Vagina (tissue), 2 donors: ENCODE results near the gene TNNT2. TPM values are rescaled to one million over a fixed set of nuclear protein-coding genes. Genes with fewer than 3 reads are reported as not detected.

ENCODE experiments used
- DNase-seq, 2 donors: peaks; one replicate each; pipeline ENCODE4 v3.0.0-alpha.2; 2017; ENCODE audit errors: extremely low spot score in 2 of 2
- H3K27ac ChIP-seq: fragments of 200-600 bp; sonication (generic); one replicate; pipeline ENCODE4 v1.5.1; 2019
- H3K27me3 ChIP-seq: fragments of 200-600 bp; sonication (generic); one replicate; pipeline ENCODE4 v1.5.1; 2019
- H3K36me3 ChIP-seq, 2 donors: fragments of 200-600 bp; sonication (generic); one replicate each; pipeline ENCODE4 v1.5.1; 2017 to 2019
- H3K4me1 ChIP-seq: fragments of 200-600 bp; sonication (generic); one replicate; pipeline ENCODE4 v1.5.1; 2019
- H3K4me3 ChIP-seq, 2 donors: fragments of 200-600 bp; sonication (generic); 1 replicate in 1 of 2; 2 replicates in 1 of 2; pipeline ENCODE4 v1.5.1; 2016 to 2019
- H3K9me3 ChIP-seq: fragments of 200-600 bp; sonication (generic); one replicate; pipeline ENCODE4 v1.5.1; 2019
- CTCF ChIP-seq, 3 experiments: fragments of 450-650 bp in 2 of 3; fragments of 200-600 bp in 1 of 3; sonication (generic) in 1 of 3; IDR thresholded peaks; one replicate each; pipeline ENCODE4 v1.5.1; 2017 to 2019; ENCODE audit warnings: antibody characterized with exemption in 3 of 3, mild to moderate bottlenecking in 2 of 3, moderate library complexity in 2 of 3
- POLR2A ChIP-seq, 2 donors: fragments of 450-650 bp; IDR thresholded peaks; one replicate each; pipeline ENCODE4 v1.6.1; 2017; ENCODE audit warnings: antibody characterized with exemption in 2 of 2, mild to moderate bottlenecking in 2 of 2, moderate library complexity in 2 of 2
- POLR2AphosphoS5 ChIP-seq, 2 donors: sonication (generic); formaldehyde crosslinking; IDR thresholded peaks; one replicate each; pipeline ENCODE4 v1.9.0; 2017; ENCODE audit warnings: antibody characterized with exemption in 2 of 2, mild to moderate bottlenecking in 2 of 2, low read depth in 1 of 2; ENCODE audit not compliant: insufficient read depth in 1 of 2
- intact Hi-C: fragments of 100-400 bp; cut with DNase I; formaldehyde crosslinking; loops from one replicate; pipeline ENCODE4 v1.15.1; 2023
- total RNA-seq: library from RNA; depleted of rRNA; stranded (reverse); fragments of >200 nt; gene quantifications from one replicate; pipeline ENCODE4 v1.2.3, GENCODE V29; 2016

Gene TNNT2
- total RNA-seq, 1 donor from 2014 or later = 9.8 TPM

DNA sequence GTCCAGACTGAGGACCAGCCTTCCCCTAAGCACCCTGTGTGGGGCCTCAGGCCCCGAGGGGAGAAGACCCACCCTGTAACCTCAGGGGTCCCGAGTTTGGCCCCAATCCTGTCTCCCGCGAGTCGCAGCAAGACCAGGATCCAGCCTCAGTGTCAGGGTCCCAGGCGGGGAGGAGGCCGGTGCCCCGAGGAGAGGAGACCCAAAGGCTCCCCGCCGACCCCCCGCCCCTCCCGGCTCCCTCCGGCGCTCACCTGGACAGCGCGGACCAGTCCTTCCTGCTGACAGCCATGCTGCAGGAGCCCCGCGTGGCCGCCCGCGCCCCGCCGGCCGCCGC lies 21.5 kb upstream of the TNNT2 start, which contains the start of gene LAD1:
TSS of gene LAD1 (minus strand) at position 307 of the 334 bp plus-strand sequence. CDS start at position 289, 18 bp downstream.
- Histone ChIP-seq H3K4me1 (peaks cover 34% of the 10 kb centered on the region), H3K4me3 (peak within 1 kb of the TSS; percentile 35 to 46), H3K27me3 (no peaks in the 10 kb centered on the region), H3K36me3 (no peaks in the 10 kb centered on the region), H3K9me3 (no peaks in the 10 kb centered on the region), H3K27ac (peak within 1 kb of the TSS; percentile 80)
- DNase-seq = no peak
- intact Hi-C loops = no loop called here
- peak in 1 of 2 donors; percentile 18 for TF ChIP-seq POLR2AphosphoS5 (IDR thresholded peaks at IDR 0.05; ENCODE audit: insufficient read depth in 1 of 2, low read depth in 1 of 2)
- no peak for TF ChIP-seq CTCF (IDR thresholded peaks at IDR 0.05)

- H3K4me3 ChIP-seq = peak overlapping the region; percentile 35 to 46
- no peaks in the 10 kb centered on the region for H3K9me3 ChIP-seq
- no peaks in the 10 kb centered on the region for H3K27me3 ChIP-seq
- no peaks in the 10 kb centered on the region for H3K36me3 ChIP-seq
- peaks cover 32% of the 10 kb centered on the region for H3K4me1 ChIP-seq
- intact Hi-C loops = no loop called here
- TF ChIP-seq CTCF (IDR thresholded peaks at IDR 0.05) (no peak), POLR2A (IDR thresholded peaks at IDR 0.05) (no peak), POLR2AphosphoS5 (IDR thresholded peaks at IDR 0.05; ENCODE audit: insufficient read depth in 1 of 2, low read depth in 1 of 2) (no peak)
- DNase-seq = no peak
- peak overlapping the region; percentile 80 for H3K27ac ChIP-seq
These were observed 20.2 kb upstream of the TNNT2 start for GRCh38 chr1:201397675-201398074.

DNA sequence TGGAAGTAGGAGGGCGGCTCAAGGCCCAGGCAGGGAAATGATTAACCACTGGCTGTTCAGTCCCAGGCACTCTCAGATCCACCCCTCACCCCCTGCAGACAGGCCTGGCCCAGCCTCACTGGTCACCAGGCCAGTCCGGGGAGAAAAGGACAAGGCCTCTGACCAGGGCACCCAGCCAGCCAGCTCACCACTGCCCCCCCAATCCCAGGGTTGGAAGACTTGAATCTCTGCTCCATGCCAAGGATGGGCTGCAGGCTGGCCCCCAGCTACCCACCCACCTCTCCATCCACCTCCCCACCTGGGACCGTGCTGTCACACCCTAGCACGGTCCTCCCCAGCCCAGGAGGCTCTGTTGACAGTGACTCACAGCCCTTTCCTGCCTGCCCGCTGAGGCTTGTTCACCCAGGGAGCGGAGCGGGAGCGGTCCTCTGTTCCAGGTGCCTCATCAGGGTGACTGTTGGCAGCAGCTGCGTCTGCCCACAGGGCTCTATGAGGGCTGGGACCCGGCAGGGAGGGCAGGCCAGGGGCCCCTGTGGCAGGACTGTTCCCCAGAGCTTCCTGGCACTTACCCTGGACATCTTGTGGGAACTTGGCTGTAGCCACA lies 19.5 kb upstream of the TNNT2 start:
- peak overlapping the region in 1 of 2 donors; percentile 46 for H3K4me3 ChIP-seq
- H3K27me3 ChIP-seq = no peaks in the 10 kb centered on the region
- no peak for DNase-seq

DNA sequence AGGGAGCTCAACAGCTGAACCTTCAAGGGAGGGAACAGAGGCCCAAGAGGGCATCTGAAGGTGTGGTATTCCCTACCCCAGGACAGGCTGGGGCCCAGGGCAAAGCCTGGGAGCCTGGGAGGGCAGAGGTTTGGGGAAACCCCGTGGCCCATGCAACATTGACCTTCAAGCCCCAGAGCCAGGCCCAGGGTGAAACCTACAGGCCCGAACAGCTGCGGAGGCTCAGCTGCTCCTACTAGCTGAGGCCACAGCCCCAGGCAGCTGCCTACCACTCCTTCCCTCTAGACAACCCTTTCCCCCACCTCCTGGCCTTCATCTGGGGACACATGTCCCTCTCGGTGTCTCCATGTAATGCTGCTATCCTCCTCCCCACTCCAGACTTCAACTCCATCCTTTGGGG lies 18.5 kb upstream of the TNNT2 start:
- peak overlapping the region; percentile 80 for H3K27ac ChIP-seq
- no peak overlapping the region for H3K4me3 ChIP-seq
- H3K36me3 ChIP-seq = no peaks in the 10 kb centered on the region
- H3K27me3 ChIP-seq = no peaks in the 10 kb centered on the region
- DNase-seq = no peak
- TF ChIP-seq POLR2AphosphoS5 (IDR thresholded peaks at IDR 0.05; ENCODE audit: insufficient read depth in 1 of 2, low read depth in 1 of 2) (no peak), POLR2A (IDR thresholded peaks at IDR 0.05) (no peak), CTCF (IDR thresholded peaks at IDR 0.05) (no peak)
- intact Hi-C loops = no loop called here
- H3K9me3 ChIP-seq = no peaks in the 10 kb centered on the region
- H3K4me1 ChIP-seq = peaks cover 32% of the 10 kb centered on the region

More for the DNA sequence above, 19.5 kb upstream of the TNNT2 start:
- Histone ChIP-seq H3K4me1 (peaks cover 32% of the 10 kb centered on the region), H3K27ac (peak overlapping the region; percentile 80), H3K36me3 (no peaks in the 10 kb centered on the region), H3K9me3 (no peaks in the 10 kb centered on the region)
- intact Hi-C loops = no loop called here
- TF ChIP-seq POLR2AphosphoS5 (IDR thresholded peaks at IDR 0.05; ENCODE audit: insufficient read depth in 1 of 2, low read depth in 1 of 2) (peak in 1 of 2 donors; percentile 52), POLR2A (IDR thresholded peaks at IDR 0.05) (peak in 1 of 2 donors; percentile 18), CTCF (IDR thresholded peaks at IDR 0.05) (no peak)

DNA sequence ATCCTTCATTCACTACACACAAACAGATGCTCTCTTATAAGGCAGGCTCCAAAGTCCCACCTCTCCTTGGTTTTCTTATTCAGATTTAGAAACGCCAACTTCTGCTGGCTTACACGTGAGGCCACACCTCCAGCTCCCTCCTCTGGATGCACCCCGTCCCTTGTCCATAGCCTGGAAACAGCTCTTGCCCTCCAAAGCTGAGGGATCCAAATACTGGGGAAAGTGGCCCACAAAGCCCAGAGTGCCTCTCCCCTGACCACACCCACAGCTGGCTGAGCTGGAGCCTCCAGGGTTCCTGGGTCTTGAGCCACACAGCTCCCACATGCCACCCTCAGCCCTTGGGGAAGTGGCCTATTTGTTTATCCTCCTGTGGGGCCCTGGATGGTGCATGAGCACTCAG lies 17.1 kb upstream of the TNNT2 start:
- no peak for TF ChIP-seq CTCF (IDR thresholded peaks at IDR 0.05)
- no peak for TF ChIP-seq POLR2AphosphoS5 (IDR thresholded peaks at IDR 0.05; ENCODE audit: insufficient read depth in 1 of 2, low read depth in 1 of 2)
- no peak for TF ChIP-seq POLR2A (IDR thresholded peaks at IDR 0.05)
- H3K36me3 ChIP-seq = no peaks in the 10 kb centered on the region
- H3K4me3 ChIP-seq = no peak overlapping the region
- intact Hi-C loops = no loop called here
- no peaks in the 10 kb centered on the region for H3K9me3 ChIP-seq
- peaks cover 24% of the 10 kb centered on the region for H3K4me1 ChIP-seq
- DNase-seq = no peak
- H3K27ac ChIP-seq = no peak overlapping the region
- no peaks in the 10 kb centered on the region for H3K27me3 ChIP-seq
